HTR-8/SVneo (cell line): Measurements from ENCODE around the gene AOAH.

Experiments used
- DNase-seq: peaks from one replicate; pipeline ENCODE4 v3.0.0; 2011; ENCODE audit warnings: low spot score, mixed read lengths; ENCODE audit not compliant: insufficient read length
- FAIRE-seq: peaks from 2 replicates; lab custom pipeline; 2011; peaks lifted over from hg19 to GRCh38; lab: Jason Lieb, UNC

AOAH gene, protein sequence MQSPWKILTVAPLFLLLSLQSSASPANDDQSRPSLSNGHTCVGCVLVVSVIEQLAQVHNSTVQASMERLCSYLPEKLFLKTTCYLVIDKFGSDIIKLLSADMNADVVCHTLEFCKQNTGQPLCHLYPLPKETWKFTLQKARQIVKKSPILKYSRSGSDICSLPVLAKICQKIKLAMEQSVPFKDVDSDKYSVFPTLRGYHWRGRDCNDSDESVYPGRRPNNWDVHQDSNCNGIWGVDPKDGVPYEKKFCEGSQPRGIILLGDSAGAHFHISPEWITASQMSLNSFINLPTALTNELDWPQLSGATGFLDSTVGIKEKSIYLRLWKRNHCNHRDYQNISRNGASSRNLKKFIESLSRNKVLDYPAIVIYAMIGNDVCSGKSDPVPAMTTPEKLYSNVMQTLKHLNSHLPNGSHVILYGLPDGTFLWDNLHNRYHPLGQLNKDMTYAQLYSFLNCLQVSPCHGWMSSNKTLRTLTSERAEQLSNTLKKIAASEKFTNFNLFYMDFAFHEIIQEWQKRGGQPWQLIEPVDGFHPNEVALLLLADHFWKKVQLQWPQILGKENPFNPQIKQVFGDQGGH

GRCh38 chr7:36723951-36724664, at the start of gene AOAH:
TSS of gene AOAH (minus strand) at chr7:36724494. CDS start at chr7:36724148, 346 bp downstream.
- FAIRE-seq (no peak), DNase-seq (no peak)

DNA sequence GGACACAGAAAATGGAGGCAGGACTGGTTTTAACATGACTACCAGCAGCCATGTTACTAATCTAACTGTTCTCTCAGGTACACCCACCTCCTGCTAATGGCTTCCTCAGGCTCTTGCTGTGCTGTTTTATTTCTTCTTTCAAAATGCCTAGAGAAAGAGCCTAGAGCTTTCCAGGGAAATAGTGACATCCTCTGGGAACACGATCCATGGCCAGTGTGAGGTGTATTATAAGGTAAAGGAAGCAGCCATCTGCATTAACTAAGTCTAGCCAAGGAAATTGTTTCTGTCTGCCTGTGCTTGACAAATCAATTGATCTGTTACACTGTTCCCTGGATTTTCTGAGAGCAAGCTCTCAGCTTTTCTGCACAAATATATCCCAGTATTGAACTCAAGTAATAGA, 42.2 kb upstream of the AOAH start:
- DNase-seq (no peak), FAIRE-seq (no peak)

GRCh38 chr7:36765605-36766004, 41.3 kb upstream of the AOAH start:
- DNase-seq: no peak
- no peak for FAIRE-seq

GRCh38 chr7:36764929-36765328, 40.6 kb upstream of the AOAH start:
- no peak for FAIRE-seq
- no peak for DNase-seq

GRCh38 chr7:36763132-36763816, 39.0 kb upstream of the AOAH start:
- DNase-seq: no peak

DNA sequence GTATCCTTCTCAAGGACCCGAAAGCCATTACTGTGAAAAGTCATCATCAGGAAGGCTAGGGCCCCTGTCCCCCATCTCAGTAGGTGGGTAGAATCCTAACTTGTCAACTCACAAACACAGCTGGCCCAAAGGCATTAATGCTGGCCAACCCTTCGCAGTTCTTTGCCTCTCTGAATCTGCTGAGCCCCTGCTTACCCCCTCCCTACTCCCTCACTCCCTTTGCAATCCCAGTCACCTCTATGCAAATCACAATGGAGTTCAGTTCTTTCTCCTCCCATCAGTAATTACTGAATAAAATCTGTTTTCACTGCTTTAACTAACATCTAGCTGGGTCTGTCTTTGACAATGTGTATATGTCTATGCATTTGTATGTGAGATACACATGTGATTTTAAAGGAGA, 38.1 kb upstream of the AOAH start:
- DNase-seq (no peak), FAIRE-seq (no peak)

More at GRCh38 chr7:36763132-36763816, 39.0 kb upstream of the AOAH start:
- no peak for FAIRE-seq

GRCh38 chr7:36761835-36762234, 37.5 kb upstream of the AOAH start:
- FAIRE-seq (no peak), DNase-seq (no peak)

DNA sequence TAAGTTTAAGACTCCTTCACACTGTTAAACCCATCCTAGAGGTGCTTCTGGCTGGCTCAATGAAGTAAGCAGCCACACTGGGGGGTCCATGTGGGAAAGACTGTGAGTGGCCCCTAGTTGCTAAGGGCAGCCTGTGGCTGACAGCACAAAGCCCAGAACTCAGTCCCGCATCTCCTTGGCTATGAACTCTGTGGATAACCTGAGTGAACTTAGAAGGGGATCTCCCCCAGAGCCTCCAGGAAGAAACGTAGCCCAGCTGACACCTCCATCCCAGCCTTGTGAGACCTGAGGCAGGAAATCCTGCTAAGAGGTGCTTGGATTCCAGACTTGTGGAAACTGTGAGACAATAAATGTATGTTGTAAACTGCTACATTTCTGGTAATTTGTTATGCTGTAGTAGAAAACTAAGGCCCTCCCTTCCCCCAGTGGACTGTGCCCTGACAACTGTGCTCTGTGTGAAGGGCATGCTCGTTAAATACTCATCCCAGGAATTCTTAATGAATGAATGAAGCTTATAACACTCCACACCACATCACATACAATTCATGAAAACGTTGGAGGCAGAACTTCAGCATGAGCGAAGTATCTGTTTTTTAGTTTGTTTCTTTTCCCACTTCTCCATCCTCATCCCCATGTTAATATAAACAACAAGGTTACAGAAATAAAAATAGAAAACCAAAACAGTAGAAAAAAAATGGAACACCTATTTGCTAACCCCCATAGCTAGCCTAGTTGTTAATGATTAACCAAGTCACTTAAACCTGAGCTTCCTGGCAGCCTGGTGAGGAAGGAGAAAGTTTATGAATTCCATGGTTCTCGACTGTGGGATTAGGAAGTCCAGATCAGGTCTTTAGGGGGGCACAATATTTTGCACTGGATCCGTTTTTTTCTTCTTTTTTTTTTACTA, 36.8 kb upstream of the AOAH start:
- DNase-seq (no peak), FAIRE-seq (no peak)

GRCh38 chr7:36758879-36759278, 34.6 kb upstream of the AOAH start:
- DNase-seq (no peak), FAIRE-seq (no peak)

- DNase-seq: no peak
- FAIRE-seq: no peak
Measured at GRCh38 chr7:36755484-36755883, 31.2 kb upstream of the AOAH start.

- no peak for FAIRE-seq
- no peak for DNase-seq
Measured at GRCh38 chr7:36752026-36752711, 27.9 kb upstream of the AOAH start.

GRCh38 chr7:36750451-36750850, 26.2 kb upstream of the AOAH start:
- no peak for FAIRE-seq
- DNase-seq: no peak

- no peak for DNase-seq
- no peak for FAIRE-seq
Measured at GRCh38 chr7:36749282-36749960, 25.1 kb upstream of the AOAH start.

- FAIRE-seq (no peak), DNase-seq (no peak)
Measured at GRCh38 chr7:36748017-36748487, 23.8 kb upstream of the AOAH start.

DNA sequence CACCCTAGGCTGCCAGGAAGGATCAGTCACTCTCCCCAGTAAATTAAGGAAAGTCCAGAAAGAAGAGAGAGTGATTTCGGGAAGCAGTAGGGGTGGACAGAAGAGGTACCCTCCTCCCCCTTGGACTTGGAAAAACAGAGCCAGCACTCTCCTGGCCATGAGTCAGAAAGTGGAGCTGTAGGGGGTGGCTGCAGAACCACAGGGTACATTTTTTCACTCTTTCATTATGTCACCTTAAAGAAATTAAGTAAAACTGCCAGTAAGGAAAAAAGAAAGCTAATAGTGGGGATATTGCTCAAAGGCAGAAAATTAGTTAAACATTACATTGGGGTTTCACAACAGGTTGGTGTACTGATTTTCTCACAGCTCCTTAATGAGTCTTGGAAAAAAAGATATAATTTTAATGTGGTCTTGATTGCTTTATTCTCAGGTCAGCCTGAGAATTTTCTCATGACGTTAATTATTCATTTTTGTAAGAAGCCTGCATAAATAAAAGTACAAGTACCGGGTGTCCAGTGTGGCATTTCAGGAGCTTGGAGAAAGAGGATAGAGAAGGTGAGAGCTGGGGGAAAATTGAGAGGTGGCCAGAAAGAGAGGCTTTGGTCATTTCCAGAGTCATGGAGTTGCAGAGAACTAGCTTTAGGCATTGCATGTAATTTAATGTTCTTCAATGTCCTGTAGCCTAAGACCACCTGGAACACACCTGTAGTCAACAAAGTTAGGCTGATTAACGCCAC, 23.2 kb upstream of the AOAH start:
- DNase-seq: no peak
- FAIRE-seq: no peak

DNA sequence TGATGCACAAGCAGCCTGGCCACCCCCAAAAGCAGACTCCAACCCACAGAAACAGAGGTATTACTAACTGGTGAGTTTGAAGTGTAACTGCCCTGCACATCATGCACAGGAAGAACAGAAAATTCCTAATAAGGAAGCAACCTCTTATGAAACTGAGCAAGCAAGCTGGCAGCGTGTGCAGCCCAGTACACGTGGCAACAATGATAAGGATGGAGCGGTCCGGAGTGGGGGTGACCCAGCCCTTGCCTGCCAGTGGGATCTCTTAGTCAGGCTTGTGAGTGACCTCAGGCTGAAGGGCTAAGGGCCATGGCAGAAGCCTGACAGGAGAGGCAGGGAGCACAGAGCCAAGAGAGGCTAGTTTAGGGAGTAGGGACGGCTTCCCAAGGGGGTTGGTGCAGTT, 22.1 kb upstream of the AOAH start:
- DNase-seq (no peak), FAIRE-seq (no peak)

- FAIRE-seq: no peak
- DNase-seq: no peak
Measured at GRCh38 chr7:36742911-36743775, 18.8 kb upstream of the AOAH start.
